NCI-H460 (cell line): ENCODE results near the gene MATN1. TPM values are rescaled to one million over a fixed set of nuclear protein-coding genes. Genes with fewer than 3 reads are reported as not detected.

ENCODE experiments used
- DNase-seq: peaks from one replicate; pipeline ENCODE4 v3.0.0-alpha.2; 2016; ENCODE audit warnings: low read depth; ENCODE audit errors: extremely low read depth
- total RNA-seq: library from RNA; depleted of rRNA; stranded (reverse); fragments of >200 nt; shearing (Covaris generic); gene quantifications from 2 replicates; pipeline ENCODE4 v1.2.3, GENCODE V29; 2014

Gene MATN1
- total RNA-seq, 1 experiment from 2014 or later = 0.30 TPM

- no peak for DNase-seq
These were observed 37.6 kb downstream of the MATN1 start for GRCh38 chr1:30685796-30686165.

DNA sequence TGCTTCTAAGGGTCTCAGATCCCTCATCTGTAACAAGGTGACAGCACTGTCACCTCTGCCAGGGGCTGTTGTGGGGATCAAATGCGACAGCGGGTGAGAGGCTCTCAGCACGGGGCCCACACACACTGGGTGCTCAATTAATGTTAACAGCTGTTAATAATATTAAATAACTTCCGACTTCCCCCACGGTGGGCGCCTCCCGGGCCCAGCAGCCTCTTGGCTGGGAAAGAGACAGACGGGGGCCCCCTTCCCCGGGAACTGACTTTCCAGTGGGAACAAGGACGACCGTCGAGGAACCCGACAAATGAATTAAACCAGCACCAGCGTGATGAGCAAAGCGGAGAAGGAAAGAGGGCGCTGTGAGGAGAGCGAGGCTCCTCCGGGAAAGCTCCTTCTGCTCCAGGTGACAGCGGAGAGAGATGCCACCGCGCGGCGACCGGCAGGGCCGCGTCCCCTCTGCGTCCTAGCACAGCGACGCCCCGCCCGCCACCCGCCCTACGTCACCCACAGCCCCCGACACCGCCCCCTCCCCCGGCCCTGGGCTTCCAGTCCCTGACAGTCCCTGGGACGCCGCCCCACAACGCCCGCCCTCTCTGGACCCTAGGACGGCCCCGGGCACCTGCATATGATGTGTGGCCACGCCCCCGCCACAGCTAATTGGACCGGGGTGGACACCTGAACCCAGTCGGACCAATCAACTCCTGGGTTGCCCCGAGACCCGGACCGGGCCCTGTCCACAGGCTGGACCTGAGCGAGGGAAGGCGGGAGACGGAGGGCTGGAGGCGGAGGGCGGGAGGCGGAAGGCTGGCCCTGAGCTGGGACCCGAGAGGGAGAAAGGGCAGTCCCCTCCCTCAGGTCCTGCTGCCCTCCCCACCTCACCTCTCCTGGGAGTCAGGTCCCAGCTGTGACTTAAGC, 38.2 kb downstream of the MATN1 start:
- no peak for DNase-seq

DNA sequence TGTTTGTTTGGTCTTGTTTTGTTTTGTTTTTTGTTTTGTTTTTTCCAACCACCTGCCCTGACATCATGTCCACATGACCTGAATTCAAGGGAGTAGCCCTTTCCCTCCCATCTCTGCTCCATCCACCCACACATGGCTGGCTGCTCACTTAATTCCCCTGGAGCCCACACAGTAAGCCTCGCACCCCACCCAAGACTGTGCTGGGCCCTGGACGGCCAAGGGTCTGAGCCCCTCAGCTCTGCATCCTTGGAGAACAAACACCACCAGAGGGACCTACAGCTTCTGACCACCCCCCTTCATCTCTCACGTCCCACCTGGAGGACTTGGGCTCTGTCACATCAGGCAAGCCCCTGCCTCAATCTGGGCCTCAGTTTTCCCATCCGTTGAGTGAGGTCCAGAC, 39.1 kb downstream of the MATN1 start:
- DNase-seq = no peak

DNA sequence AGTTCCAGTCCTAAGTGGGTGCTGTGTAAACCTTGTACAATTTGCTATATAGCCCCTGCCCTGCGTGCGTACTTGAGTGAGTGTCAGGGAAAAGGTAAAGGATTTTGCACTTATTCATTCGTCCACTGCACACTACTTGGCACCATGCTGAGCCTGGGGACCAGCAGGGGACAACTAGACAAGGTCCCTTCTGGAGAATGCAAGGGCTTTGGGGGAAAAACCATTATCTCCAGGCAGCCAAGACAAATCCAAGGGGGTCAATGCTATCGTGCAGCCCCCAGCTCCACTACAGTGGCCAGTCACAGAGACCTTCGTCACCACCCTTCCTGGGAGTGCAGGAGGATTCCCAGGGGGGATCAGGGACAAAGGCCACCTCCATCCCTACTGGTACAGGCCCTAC, 39.7 kb downstream of the MATN1 start:
- DNase-seq = no peak

DNA sequence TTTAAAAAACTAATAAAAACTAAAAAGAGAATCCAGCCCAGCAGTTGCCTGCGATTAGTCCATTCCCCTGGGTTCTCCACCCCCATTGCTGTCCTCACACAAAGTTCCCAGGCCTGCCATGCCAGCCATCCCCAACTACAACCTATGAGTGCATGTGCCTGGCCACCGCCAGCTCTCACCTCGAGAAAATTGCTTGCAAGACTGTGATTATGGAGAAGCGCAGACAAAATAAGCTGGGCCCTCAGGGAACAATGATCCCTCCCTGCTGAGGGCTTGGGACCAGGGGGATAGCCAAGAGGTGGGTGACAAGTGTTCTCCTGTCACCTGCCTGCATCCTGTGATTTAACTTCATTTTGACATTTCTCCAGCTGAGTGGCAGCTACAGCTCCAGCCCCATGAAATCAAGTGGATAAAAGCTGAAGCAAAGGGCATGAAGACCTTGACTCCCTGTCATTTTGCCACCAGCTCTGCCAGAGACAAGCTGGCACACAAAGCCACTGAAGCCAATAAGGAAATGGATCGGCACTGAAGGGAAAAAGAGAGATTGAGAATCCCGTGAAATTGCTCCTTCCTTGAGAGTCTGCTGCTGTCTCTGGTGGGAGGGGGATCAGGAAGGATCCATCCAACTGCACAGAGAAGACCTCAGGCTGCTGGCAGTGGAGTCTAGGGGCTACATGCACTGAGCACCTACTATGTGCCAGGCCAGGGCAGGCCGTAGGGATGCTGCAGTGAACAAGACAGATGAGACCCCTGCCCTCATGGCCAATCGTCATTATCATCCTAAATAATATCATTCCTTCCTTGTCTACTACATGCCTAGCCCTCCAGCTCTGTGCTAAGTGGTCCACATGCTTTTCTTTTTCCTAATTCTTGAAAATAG, 40.7 kb downstream of the MATN1 start:
- DNase-seq = no peak

DNA sequence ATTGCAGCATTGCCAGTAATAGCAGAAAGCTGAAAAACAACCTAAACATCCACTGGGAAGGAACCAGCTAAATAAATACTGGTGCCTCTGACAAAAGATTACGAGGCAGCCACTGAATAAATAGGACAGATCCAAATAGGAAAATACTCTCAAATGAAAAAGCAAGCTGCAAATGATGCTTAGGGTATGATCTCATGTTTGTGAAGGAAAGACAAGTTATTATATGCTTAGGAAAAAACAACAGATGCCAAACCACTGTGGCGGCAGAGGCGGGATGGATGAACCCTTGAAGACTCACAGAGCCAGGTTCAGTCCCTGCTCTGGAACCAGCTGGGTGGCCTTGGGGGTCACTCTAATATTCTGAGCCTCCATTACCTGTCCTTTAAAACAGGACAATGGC, 41.6 kb downstream of the MATN1 start:
- no peak for DNase-seq

DNA sequence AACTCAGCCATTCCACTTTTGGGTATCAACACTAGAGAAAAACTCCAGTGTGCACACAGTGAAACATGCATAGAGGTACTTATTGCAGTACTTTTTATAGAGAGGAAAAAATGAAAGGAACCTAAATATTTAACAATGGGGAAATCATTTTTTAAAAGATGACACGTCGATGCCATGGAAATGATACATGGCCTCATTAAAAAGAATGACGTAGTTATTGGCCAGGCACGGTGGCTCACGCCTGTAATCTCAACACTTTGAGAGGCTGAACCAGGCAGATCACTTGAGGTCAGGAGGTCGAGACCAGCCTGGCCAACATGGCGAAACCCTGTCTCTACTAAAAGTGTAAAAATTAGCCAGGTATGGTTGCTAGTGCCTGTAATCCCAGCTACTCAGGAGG, 42.5 kb downstream of the MATN1 start:
- DNase-seq = no peak

DNA sequence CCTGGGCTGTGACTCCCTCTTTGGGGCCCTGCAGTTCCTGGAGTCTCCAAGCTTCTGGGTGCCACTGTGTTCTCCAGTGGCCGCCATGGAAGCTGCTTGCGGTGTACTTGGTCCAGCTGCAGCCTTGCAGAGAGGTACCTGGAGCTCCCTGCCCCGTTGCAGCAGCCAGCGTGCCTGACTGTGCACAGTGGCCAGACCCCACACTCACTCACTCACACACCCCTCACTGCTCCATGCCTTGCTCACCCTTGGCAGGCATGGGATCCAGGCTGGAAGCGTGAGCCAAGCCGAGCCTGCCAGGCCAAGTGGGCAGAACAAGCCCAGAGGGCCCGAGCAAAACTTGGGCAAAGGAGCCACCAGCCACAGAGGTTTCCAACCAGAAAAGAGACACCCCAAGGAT, 43.0 kb downstream of the MATN1 start:
- no peak for DNase-seq

DNA sequence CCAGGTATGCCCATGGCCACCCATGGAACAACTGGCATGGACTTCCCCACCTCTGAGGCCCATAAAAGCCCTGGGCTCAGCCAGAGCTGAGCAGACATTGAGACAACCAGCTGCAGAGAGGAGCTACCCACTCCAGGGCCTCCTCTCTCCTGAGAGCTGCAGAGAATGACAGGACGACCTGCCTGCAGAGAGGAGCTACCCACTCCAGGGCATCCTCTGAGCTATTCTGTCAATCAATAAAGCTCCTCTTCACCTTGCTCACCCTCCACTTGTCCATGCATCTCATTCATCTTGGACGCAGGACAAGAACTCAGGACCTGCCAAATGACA, 43.4 kb downstream of the MATN1 start:
- no peak for DNase-seq

DNA sequence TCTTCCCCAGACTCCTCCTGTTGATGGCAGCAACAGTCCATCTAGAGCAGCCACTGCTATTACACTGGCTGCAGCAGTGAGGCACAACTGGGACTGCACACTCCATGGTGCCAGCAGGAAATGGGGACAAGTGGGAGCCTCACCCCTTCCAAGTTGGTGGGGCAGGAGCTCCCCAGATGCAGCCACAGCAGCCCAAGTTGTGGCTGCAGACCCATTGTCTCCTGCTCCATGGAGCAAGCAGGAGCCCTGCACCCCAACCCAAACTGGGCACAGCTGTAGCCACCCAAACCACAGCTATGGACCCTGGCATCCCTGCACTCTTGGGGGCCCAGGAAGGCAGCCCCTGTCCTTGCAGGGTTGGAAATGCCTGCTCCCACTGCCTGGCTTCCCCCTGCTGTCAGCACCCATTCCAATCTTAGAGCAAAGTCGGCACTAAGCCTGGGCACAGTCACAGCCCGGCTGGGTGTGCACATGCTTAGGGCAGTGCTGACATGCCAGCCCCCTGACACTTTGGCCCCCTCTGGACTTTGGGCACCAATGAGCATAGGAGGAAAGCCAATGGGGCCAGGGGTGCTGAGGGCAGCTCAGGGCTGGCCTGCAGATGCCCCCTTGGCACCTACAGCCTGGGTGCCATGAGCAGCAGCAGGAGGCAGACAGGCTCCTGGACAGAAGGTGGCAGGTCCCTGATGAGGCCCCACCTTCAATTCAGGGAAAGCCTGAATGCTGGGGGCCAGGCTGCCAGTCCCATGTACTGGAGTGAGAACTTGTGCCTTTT, 44.0 kb downstream of the MATN1 start:
- DNase-seq = no peak

GRCh38 chr1:30678209-30678608, 45.2 kb downstream of the MATN1 start:
- DNase-seq = no peak

- no peak for DNase-seq
These were observed 45.9 kb downstream of the MATN1 start for GRCh38 chr1:30677471-30677870.

DNA sequence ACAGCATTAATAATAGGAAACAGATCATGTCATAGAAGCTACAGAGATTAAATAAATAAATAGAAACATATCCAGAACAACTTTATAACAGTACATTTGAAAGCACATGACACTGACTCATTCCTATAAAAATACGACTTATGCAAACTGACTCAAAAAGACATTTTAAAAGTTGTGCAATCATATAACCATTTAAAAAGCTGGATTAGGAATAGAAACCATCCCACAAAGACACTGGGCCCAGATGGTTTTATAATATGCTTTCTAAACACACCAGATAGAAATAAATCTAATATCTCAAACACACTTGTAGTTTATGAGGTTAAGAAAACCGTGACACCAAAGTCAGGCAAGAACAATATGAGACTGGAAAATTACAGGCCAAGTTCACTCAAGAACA, 47.6 kb downstream of the MATN1 start:
- no peak for DNase-seq

GRCh38 chr1:30675289-30675688, 48.1 kb downstream of the MATN1 start:
- no peak for DNase-seq

DNA sequence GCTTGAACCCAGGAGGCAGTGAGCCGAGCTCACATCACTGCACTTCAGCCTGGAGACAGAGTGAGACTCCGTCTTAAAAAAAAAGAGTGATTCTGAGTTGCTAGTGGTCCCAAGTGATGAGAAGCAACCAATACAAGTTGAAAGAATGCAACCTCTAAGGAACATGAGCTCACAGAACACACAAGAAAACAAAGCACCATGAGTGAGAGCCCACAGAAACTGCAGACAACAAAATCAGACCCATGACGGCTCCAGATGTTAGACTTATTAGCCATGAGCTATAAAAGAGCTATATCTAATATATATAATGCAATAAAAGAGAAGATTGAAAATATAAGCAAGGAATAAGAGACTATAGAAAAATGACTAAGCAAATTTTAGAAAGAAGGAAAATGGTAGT, 50.0 kb downstream of the MATN1 start:
- no peak for DNase-seq

DNA sequence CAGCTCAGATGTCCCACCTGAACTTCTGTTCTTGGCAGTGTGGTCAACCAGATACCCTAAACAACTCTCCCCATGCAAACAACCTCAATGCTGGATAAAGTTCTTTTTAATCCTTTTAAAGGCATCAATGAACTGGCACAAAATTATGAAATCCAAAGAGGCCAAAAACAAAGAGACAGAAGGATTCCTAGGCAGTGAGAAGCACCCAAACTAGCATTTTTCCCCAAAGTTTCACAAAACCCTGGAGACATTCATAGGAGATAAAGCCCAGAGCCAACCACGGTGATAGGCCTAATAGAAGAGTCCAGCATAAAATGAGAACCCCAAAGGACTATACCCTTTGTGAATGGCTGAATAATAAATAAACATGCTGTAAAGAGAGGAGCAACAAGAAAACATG, 50.7 kb downstream of the MATN1 start:
- no peak for DNase-seq

DNA sequence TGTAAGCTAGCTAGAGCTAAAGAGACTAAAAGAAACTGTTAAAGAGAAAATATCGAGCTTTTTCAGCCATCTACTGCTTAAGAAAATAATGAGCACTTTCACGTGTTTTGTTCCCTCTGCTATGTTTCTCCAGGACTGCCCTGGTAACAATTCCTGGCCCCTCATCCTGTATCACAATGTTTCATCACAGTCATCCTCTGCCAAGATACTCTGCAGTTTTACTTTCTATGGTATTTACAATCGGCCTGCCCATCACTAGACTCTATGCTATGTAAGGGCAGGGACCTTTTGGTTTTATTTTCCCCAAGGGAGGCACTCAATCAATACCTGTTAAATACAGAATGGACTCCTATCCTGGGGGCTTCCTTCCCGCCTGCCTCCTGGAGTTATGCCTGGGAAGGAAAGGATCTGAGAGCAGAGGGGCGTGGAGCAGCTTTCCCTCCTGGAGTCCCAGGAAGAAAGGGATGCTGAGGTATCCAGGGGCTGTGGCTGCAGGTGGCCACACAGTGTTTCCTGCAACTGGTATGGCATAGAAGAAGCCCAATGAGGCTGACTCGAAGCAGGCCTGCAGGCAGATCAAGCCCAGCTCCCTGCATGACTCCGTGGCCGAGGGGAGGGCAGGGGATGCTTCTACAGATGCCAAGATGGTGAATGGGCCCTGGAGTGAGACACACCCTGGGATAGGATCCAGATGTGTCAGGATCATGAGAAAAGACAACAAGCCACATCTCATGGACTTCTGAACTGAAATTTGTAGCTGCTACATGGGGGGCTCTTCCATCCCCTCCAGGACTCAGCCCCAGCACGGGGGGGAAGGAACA, 52.9 kb downstream of the MATN1 start:
- DNase-seq = no peak

GRCh38 chr1:30668546-30669327, 54.6 kb downstream of the MATN1 start:
- no peak for DNase-seq

DNA sequence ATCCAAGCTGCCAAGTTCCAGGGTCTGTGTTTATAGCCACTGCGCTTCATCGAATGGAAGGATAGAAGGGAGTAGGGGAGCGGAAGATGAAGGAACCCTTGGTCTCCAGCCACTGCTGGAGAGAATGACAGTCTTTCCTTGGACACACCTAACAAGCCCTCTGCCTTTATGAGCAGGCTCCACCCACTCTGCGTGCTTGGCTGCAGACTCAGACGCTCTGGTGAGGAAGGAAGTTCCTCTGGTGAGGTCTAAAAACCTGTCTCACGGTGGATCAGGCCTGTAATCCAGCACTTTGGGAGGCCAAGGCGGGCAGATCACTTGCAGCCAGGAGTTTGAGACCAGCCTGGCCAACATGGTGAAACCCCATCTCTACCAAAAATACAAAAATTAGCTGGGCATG, 55.4 kb downstream of the MATN1 start:
- DNase-seq = no peak
